Activated naive CD4-positive, alpha-beta T cell treated with anti-CD3 and anti-CD28 coated beads, Interleukin-2, amount 50 U/mL, for 24 hours (primary cell): ENCODE results near the gene NEK11.

Experiments used
- H3K27ac Mint-ChIP-seq: one replicate; pipeline ENCODE4 v1.8.0; 2021; ENCODE audit warnings: mild to moderate bottlenecking, mixed read lengths
- H3K27me3 Mint-ChIP-seq: one replicate; pipeline ENCODE4 v1.8.0; 2021; ENCODE audit warnings: mixed read lengths
- H3K36me3 Mint-ChIP-seq: one replicate; pipeline ENCODE4 v1.8.0; 2021; ENCODE audit warnings: mixed read lengths
- H3K4me1 Mint-ChIP-seq: one replicate; pipeline ENCODE4 v1.8.0; 2021; ENCODE audit warnings: mixed read lengths
- H3K4me3 Mint-ChIP-seq: one replicate; pipeline ENCODE4 v1.8.0; 2021; ENCODE audit warnings: mild to moderate bottlenecking, mixed read lengths
- H3K9me3 Mint-ChIP-seq: one replicate; pipeline ENCODE4 v1.8.0; 2021; ENCODE audit warnings: mixed read lengths

The NEK11 gene

DNA sequence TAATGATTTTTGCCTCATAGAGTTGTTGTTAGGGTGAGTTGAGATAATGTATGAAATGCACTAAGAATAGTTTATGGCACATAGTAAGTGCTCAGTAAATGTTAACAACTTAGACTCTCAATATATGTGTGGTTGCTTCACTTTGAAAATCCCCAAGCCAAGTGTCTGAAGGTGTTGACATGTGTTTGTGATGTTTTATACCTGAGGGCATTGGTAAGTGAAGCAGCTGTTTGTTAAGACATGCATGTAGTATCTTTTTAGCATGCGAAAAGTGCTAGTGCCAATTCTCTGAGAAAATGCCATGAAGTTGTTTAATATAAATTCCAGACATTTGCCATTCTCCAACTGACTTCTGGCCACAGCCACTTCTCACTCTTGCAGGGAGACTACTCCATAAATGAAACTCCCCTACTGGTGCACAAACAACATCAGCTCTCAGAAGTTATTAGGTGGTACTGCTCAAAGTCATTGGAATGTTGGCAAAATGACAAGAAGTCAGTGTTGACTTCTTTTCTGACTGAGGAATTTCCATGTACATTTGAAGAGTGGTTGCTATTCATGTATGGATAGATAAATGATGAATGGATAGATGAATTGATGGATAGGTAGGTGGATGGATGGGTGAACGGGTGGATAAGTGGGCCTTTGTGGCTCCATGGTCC, 251.3 kb downstream of the NEK11 start:
- Mint-ChIP-seq H3K27me3 (no peaks in the 10 kb centered on the region), H3K4me1 (no peaks in the 10 kb centered on the region), H3K4me3 (no peak overlapping the region)

DNA sequence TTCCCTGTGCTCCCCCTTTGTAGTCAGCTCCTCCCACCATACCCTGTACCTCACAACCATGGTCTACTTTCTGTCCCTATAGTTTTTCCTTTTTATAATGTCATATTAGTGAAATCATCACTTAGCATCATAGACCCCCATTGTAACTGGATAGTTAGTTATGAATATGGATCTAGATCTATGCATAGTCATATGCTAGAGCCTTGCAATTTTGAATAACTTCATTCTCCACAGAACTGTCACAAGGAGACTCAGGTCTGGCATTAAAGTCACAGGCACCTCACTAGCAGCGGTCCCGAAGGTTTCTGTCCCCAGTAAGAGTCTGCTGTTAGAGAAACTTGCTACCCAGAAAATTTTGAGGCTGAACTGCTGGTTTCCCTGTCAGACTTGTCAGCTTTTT, 252.9 kb downstream of the NEK11 start:
- Mint-ChIP-seq H3K27ac (no peak overlapping the region), H3K4me1 (no peaks in the 10 kb centered on the region), H3K9me3 (no peaks in the 10 kb centered on the region), H3K4me3 (no peak overlapping the region), H3K36me3 (no peaks in the 10 kb centered on the region), H3K27me3 (no peaks in the 10 kb centered on the region)

More for the DNA sequence above, 251.3 kb downstream of the NEK11 start:
- Mint-ChIP-seq H3K27ac (no peak overlapping the region), H3K36me3 (no peaks in the 10 kb centered on the region), H3K9me3 (no peaks in the 10 kb centered on the region)

DNA sequence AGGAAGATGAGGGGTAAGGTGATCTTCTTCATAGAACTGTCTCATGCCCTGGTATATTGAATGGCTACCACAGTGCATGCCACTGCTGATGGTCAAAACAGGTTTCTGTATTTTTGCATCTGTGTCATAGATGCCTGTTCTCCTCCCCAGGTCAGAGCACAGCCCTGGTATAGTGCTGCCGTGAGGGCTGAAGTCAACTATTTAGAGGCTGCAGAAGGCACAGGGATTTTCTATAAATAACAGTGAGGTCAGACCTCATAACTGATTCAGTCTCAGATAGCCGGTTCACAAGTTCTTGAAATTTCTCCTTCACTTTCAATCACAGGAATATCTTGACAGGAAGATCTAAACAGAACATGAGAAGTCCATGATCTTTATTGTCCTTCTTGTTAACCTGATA, 255.7 kb downstream of the NEK11 start:
- Mint-ChIP-seq H3K9me3 (no peaks in the 10 kb centered on the region), H3K4me3 (no peak overlapping the region), H3K36me3 (no peaks in the 10 kb centered on the region), H3K27ac (no peak overlapping the region), H3K4me1 (no peaks in the 10 kb centered on the region), H3K27me3 (no peaks in the 10 kb centered on the region)

DNA sequence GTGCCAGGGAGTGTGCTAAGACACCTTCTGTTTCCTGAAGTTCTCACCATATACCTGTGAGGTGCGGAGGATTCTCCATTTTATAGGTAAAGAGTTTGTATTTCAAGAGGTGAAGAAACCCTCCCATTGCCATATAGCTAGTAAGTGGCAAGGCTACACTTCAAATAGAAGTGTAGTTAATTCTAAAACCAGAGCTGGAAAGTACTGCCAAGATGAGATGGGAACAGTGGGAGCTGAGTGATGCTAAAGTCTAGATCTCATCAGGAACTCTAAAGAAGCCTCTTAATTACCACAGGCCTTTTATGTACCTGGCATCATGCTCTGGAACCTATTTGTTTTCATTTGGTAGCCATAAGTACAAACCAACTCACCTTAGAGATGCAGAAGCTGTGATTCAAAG, 256.3 kb downstream of the NEK11 start:
- H3K27me3 Mint-ChIP-seq = no peaks in the 10 kb centered on the region
- no peak overlapping the region for H3K27ac Mint-ChIP-seq
- no peak overlapping the region for H3K4me3 Mint-ChIP-seq
- no peaks in the 10 kb centered on the region for H3K4me1 Mint-ChIP-seq
- H3K9me3 Mint-ChIP-seq = no peaks in the 10 kb centered on the region
- H3K36me3 Mint-ChIP-seq = no peaks in the 10 kb centered on the region

DNA sequence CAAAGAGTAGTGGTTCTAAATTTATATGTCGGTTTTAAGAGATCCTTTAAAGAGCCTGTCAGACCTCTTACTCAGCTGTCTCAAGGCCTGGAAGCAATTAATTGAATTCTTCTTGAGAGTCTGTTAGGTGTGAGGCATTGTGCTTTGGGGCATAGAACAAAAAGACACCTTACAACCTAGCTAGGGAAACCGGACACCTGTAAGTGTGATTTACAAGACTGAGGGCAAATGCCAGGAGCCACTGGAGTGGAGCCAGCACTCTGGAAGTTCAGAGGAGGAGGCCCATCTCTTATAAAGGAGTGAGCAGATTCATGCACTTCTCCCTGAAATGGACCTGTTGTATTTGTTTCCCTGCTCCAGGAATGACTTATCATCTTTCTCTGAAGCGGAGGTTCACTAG, 257.2 kb downstream of the NEK11 start:
- H3K4me1 Mint-ChIP-seq = no peaks in the 10 kb centered on the region
- H3K27ac Mint-ChIP-seq = no peak overlapping the region
- no peaks in the 10 kb centered on the region for H3K9me3 Mint-ChIP-seq
- H3K27me3 Mint-ChIP-seq = no peaks in the 10 kb centered on the region
- H3K4me3 Mint-ChIP-seq = no peak overlapping the region
- no peaks in the 10 kb centered on the region for H3K36me3 Mint-ChIP-seq

DNA sequence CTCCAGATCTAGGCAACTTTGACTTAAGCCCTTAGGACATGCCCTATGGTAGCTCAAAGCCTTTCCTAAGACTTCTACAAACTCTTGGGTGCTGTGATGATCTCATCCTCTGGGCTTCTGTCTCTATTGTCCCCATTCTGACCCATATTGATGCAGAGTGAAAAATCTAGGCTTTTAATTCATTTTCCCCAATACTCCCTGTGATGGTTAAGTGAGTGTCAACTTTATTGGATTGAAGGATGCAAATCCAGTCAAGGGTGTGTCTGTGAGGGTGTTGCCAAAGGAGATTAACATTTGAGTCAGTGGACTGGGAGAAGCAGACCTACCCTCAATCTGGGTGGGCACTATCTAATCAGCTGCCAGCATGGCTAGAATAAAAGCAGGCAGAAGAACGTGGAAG, 257.6 kb downstream of the NEK11 start:
- no peaks in the 10 kb centered on the region for H3K27me3 Mint-ChIP-seq
- no peaks in the 10 kb centered on the region for H3K9me3 Mint-ChIP-seq
- no peaks in the 10 kb centered on the region for H3K4me1 Mint-ChIP-seq
- H3K36me3 Mint-ChIP-seq = no peaks in the 10 kb centered on the region
- no peak overlapping the region for H3K4me3 Mint-ChIP-seq
- no peak overlapping the region for H3K27ac Mint-ChIP-seq

DNA sequence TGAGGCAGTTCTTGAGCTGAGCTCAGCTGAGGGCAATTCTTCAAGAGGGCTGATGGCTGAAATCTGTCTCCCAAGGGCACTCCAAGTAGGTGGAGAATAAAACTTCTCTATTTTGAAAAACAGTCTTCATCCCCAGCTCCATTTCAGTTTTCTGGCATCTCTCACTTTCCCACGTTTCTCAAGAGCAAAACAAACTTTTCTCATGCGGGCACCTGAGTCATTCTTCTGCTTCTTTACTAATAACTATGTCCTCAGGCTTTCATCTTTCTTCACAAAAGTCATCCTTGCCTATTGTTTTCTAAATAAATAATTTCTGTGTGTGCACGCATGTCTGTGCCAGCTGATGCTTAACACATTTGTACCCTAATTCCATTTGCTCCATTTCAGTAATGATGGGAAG, 258.8 kb downstream of the NEK11 start:
- no peaks in the 10 kb centered on the region for H3K9me3 Mint-ChIP-seq
- H3K27me3 Mint-ChIP-seq = no peaks in the 10 kb centered on the region
- H3K4me3 Mint-ChIP-seq = no peak overlapping the region
- H3K27ac Mint-ChIP-seq = no peak overlapping the region
- no peaks in the 10 kb centered on the region for H3K36me3 Mint-ChIP-seq
- no peaks in the 10 kb centered on the region for H3K4me1 Mint-ChIP-seq

DNA sequence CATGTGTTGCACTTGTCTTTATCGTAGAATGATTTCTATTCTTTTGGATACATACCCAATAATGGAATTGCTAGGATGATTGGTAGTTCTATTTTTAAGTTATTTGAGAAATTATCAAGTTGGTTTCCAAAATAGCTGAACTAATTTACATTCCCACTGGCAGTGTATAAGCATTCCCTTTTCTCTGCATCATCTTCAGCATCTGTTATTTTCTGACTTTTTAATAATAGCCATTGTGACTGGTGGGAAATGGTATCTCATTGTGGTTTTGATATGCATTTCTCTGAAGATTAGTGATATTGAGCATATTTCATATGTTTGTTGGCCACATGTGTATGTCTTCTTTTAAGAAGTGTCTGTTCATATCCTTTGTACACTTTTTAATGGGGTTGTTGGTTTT, 273.2 kb downstream of the NEK11 start:
- H3K9me3 Mint-ChIP-seq = no peaks in the 10 kb centered on the region
- no peak overlapping the region for H3K27ac Mint-ChIP-seq
- H3K4me3 Mint-ChIP-seq = no peak overlapping the region
- H3K36me3 Mint-ChIP-seq = peaks cover 2% of the 10 kb centered on the region
- no peaks in the 10 kb centered on the region for H3K4me1 Mint-ChIP-seq
- H3K27me3 Mint-ChIP-seq = peaks cover 11% of the 10 kb centered on the region

DNA sequence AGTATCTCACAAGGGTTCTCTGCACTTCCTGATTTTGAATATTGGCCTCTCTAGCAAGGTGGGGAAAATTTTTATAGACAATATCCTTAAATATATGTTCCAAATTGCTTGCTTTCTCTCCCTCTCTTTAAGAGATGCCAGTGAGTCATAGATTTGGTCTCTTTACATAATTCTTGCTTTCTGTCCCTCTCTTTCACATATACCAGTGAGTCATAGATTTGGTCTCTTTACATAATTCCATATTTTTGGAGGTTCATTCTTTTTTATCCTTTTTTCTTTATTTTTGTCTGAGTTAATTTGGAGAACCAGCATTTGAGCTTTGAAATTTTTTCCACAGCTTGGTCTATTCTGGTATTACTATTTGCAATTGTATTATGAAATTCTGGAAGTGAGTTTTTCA, 277.2 kb downstream of the NEK11 start:
- Mint-ChIP-seq H3K9me3 (no peaks in the 10 kb centered on the region), H3K36me3 (no peaks in the 10 kb centered on the region), H3K27ac (no peak overlapping the region), H3K4me3 (no peak overlapping the region), H3K27me3 (peaks cover 10% of the 10 kb centered on the region), H3K4me1 (no peaks in the 10 kb centered on the region)

DNA sequence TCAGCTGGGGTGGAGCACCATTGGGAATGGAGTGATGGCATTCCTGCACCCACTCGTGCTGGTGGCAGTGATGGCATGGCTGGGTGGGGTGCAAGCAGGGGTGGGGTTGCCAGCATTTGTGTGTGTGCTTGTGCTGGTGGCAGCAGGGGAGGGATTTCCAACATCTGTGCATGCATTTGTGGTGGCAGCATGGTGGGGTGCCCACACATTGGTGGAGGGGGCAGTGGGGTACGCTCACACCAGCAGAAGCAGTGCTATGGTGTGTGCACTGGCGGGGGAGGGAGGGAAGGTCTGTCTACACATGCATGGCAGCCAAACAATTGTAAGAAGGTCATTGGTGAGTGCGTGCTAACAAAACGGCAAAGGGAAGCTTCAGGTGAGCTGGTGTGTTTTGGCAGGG, 278.2 kb downstream of the NEK11 start:
- Mint-ChIP-seq H3K4me3 (no peak overlapping the region), H3K9me3 (no peaks in the 10 kb centered on the region), H3K27me3 (peaks cover 10% of the 10 kb centered on the region), H3K4me1 (no peaks in the 10 kb centered on the region), H3K27ac (no peak overlapping the region), H3K36me3 (no peaks in the 10 kb centered on the region)

DNA sequence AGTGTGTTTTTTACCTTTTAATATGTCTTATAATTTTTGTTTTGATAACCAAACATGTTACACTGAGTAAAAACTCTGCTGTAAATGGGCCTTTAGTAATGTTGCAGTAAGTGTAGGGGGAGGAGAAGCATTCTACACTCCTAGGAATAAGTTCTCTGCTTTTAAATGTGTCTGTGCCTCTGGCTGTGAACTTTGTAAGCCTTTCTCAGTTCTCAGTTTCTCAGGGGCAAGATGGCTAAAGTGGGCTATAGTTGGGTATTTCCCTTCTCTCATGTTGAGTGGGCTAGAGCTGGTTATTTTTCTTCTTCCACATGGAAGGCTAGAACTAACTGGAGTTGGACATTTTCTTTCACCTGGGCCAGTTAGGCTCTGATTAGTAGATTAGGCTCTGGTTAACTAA, 279.6 kb downstream of the NEK11 start:
- Mint-ChIP-seq H3K27me3 (peaks cover 10% of the 10 kb centered on the region), H3K9me3 (no peaks in the 10 kb centered on the region), H3K36me3 (no peaks in the 10 kb centered on the region), H3K27ac (no peak overlapping the region), H3K4me3 (no peak overlapping the region), H3K4me1 (no peaks in the 10 kb centered on the region)

DNA sequence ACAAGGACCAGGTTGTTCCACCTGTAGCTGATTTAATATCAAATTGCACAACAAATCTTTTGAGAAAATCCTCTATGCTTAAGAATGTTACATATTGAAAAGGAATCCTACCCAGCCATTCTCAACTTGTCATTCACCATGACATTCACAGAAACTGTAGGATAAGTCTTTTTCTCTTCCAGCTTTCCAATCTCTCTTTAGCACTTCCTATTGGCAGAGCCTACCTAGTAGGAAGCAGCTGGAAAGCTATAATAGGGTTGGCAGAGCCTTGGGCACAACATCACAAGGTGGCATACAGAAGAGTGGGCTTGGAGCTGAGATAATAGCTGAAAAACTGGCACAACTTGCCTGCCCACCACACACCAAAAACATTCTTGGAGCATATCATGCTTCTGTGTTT, 287.6 kb downstream of the NEK11 start:
- H3K9me3 Mint-ChIP-seq = no peaks in the 10 kb centered on the region
- H3K4me1 Mint-ChIP-seq = no peaks in the 10 kb centered on the region
- no peak overlapping the region for H3K27ac Mint-ChIP-seq
- no peak overlapping the region for H3K4me3 Mint-ChIP-seq
- no peaks in the 10 kb centered on the region for H3K27me3 Mint-ChIP-seq
- H3K36me3 Mint-ChIP-seq = peaks cover 2% of the 10 kb centered on the region

DNA sequence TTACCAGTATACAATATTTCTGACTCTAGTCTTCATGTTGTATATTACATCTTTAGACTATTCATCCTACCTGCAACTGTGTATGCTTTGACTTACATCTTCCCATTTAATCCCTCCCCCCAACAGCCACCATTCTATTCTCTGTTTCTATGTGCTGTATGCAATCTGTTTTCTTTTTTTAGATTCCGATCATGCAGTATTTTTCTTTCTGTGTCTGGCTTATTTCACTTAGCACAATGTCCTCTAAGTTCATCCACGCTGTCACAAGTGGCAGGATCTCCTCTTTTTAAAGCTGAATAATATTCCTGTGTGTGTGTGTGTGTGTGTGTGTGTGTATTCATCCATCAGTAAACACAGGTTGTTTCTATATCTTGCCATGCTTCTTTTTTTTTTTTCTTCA, 288.5 kb downstream of the NEK11 start:
- H3K4me1 Mint-ChIP-seq = no peaks in the 10 kb centered on the region
- H3K36me3 Mint-ChIP-seq = peaks cover 2% of the 10 kb centered on the region
- no peak overlapping the region for H3K27ac Mint-ChIP-seq
- no peaks in the 10 kb centered on the region for H3K9me3 Mint-ChIP-seq
- H3K4me3 Mint-ChIP-seq = no peak overlapping the region
- no peaks in the 10 kb centered on the region for H3K27me3 Mint-ChIP-seq

DNA sequence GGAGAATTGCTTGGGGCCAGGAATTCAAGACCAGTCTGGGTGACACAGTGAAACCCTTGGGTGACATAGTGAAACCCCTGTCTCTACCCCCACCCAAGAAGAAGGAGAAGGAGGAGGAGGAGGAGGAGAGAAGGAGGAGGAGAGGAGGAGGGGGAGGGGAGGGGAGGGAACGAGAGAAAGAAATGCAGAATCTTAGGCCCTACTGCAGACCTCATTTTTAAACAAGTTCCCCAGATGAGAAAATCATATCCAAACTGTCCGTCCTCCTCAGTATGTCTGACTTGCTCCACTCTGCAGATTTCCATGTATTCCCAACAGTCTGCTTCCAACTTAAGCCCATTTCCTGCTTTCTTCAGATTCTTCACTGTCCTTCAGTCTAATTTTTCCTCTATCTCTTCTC, 291.0 kb downstream of the NEK11 start:
- Mint-ChIP-seq H3K27me3 (no peaks in the 10 kb centered on the region), H3K36me3 (peaks cover 2% of the 10 kb centered on the region), H3K9me3 (no peaks in the 10 kb centered on the region), H3K4me3 (no peak overlapping the region), H3K4me1 (no peaks in the 10 kb centered on the region), H3K27ac (no peak overlapping the region)

DNA sequence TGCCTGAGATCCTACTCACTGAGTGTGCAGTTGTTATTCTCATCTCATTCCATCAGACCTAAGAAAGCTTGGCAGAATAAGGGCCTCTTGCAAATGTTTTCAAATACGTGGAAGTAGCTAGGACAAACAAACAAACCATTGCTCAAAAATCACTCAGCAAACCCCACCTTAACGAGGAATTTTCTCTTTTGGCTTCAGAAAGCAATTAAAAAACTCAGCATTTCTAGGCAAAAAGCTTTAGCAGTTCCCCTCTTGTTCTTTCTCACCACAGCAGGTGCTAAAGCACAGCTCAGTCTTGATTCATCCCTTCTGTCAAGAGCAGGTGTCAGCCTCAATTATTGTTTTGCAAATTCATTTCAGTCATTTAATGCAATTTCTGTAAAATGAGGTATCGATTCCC, 296.3 kb downstream of the NEK11 start:
- Mint-ChIP-seq H3K4me3 (no peak overlapping the region), H3K27me3 (no peaks in the 10 kb centered on the region), H3K27ac (no peak overlapping the region), H3K4me1 (no peaks in the 10 kb centered on the region), H3K9me3 (no peaks in the 10 kb centered on the region), H3K36me3 (no peaks in the 10 kb centered on the region)

DNA sequence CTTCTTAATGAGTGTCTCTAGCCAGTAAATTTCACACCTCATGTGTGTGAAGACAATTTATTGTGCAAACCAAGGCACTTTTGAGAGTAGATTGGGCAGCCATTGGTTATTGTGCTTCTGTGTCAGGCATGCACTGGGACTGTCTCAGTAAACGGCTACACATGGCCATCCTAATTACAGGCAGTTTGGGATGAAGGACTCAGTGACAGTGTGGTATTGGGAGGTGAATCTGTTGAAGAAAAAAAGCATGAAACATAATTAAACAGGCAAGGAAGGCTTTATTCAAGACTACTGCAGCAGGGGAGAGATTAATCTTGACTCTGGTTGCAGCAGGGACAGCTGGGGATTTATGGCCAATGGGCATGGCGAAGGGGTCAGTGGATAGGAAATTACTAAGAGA, 297.1 kb downstream of the NEK11 start:
- Mint-ChIP-seq H3K27me3 (no peaks in the 10 kb centered on the region), H3K4me3 (no peak overlapping the region), H3K27ac (no peak overlapping the region), H3K9me3 (no peaks in the 10 kb centered on the region), H3K36me3 (no peaks in the 10 kb centered on the region), H3K4me1 (no peaks in the 10 kb centered on the region)

DNA sequence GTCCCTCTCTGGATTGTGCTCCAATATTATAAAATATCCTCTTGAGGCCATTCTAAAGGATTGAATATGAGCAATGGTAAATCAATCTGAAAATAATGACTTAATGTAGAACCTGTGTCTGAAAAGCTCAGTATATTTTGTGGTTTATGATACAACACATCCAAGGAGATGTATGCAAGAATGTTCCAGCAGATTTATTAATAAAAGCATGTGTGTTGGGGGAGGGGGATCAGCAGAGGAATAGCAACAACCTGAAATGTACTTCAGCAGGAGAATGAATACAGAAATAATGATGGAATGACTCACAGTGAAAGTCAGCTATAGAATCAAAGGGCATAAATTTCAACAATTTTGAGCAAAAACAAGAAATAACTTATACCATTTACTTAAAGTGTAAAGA, 298.2 kb downstream of the NEK11 start:
- Mint-ChIP-seq H3K27ac (no peak overlapping the region), H3K4me3 (no peak overlapping the region), H3K9me3 (no peaks in the 10 kb centered on the region), H3K4me1 (no peaks in the 10 kb centered on the region), H3K27me3 (no peaks in the 10 kb centered on the region), H3K36me3 (no peaks in the 10 kb centered on the region)
